GM11168 (cell line): Measurements from ENCODE around the gene DAB2IP.

Experiments used
- in situ Hi-C: fragments of 300-500 bp; cut with MboI; formaldehyde crosslinking; loops from one replicate; pipeline ENCODE4 v1.12.0; 2022; ENCODE audit warnings: low sequenced_read_pairs; ENCODE audit not compliant: unreplicated experiment

The DAB2IP gene

DNA sequence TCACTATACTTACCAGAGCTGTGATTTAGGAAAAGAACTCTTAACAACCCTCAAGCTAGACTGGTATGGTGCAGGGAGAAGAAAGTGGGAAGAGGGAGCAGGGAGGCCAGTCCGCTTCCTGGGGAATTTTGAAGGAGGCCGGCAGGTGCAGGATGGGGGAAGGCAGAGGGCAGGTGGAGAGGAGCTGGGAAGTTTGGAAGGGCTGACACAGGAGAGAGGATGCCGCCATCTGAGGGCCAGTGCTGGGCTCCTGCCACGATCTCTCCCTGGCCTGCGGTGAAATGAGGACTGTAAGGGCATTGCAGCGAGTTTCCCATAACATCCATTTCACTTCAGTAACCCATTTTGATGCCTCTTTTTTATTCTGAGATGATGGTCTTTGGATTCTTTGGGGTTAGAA lies 8.9 kb downstream of the DAB2IP start:
- in situ Hi-C loops = no loop called here

GRCh38 chr9:121660876-121661275 lies 9.4 kb downstream of the DAB2IP start:
- in situ Hi-C loops = no loop called here

- in situ Hi-C loops = no loop called here
Measured at GRCh38 chr9:121661328-121661727, 9.9 kb downstream of the DAB2IP start.

DNA sequence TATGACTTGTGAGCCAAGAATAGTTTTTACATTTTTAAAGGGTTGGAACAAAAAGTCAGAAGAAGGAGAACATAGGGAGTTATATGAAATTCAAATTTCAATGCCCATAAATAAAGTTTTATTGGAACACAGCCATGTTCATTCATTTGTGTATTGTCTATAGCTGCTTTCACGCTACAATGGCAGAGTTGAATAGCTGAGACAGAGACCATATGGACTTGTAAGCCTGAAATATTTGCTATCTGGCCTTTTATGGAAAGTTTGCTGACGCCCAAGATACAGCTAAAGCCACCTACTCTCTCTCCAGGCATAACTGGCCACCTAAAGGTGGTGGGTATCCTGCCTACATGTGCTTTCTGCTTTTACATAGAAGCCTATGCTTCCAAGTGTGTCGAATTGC lies 10.9 kb downstream of the DAB2IP start:
- in situ Hi-C loops = no loop called here

- in situ Hi-C loops = no loop called here
Measured at GRCh38 chr9:121662891-121663580, 11.6 kb downstream of the DAB2IP start.

DNA sequence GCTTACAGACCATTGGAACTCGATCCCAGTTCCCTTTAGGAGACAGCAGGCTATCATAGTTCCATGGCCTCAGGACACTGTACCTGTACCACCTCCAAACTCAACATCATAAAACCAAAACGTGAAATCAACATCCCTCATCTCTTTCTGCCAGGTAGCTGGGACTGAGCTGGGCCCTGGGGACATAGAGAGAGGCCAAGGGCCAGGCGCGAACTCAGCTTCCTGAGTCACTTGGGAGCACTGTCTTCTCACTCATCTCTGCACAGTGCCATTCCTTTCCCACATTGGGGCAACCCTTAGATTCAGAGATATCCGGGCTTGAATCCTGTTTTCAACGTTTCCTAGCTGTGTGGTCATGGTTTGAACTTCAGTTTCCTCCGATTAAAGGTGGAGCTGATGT lies 12.2 kb downstream of the DAB2IP start:
- in situ Hi-C loops = no loop called here

GRCh38 chr9:121666294-121666693 lies 14.9 kb downstream of the DAB2IP start:
- in situ Hi-C loops = no loop called here

DNA sequence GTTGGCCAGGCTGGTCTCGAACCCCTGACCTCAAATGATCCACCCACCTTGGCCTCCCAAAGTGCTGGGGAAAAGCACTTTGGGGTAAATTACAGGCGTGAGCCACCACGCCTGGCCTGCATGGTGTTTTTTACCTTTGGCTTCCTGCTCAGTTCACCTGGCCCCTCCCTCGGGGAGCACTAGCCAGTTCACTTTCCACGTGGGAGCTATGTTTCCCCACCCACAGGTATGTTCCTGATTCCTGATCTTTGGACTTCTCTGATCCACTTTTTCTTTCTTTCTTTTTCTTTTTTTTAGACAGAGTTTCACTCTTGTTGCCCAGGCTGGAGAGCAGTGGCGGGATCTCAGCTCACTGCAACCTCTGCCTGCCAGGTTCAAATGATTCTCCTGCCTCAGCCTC lies 15.8 kb downstream of the DAB2IP start:
- in situ Hi-C loops = no loop called here

- in situ Hi-C loops = no loop called here
Measured at GRCh38 chr9:121667890-121668289, 16.5 kb downstream of the DAB2IP start.

GRCh38 chr9:121670431-121670830 lies 19.0 kb downstream of the DAB2IP start:
- in situ Hi-C loops = no loop called here

DNA sequence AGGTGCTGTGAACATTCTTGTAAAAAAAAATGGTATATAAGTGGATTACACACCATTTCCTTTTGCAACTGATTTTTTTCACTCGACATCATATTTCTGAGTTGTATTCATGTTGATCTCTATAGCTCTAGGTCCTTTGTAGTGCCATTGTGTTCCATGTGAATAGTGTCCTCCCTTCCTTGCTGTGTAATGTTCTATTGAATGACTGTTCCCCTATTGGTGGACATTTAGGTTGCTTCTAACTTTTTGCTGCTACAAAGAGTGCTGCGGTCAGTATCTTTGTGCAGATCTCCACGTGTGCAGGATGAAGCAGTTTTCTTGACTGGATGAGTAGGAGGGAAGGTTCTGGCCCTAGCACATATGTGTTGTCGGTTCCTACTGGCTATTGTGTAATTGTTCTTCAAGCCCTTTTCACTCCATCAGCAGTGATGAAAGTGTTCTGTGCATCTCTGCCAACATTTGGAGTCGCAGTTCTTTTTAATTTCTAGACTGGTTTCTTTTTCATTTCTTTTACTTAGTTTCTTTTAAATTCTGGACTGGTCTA lies 20.2 kb downstream of the DAB2IP start:
- in situ Hi-C loops = no loop called here

- in situ Hi-C loops = no loop called here
Measured at GRCh38 chr9:121672213-121672612, 20.8 kb downstream of the DAB2IP start.

DNA sequence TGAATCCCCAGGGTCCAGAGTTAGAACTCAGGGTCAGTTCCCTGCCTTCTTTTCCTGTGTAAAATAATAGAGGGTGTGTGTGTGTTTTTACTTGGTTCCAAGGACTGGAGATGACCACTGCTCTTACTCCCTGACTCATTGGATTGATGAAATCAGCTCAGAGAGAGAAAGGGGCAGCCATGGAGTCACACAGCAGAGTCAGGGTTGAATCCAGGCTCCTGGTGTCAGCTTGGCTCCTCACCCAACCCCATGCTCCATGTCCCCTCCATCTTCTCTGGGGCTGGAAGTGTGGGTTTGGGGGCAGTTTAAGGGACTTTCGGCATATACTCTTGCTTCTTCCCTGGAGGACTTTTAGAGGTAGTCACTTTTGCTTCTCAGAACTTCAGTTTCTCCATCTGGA lies 21.6 kb downstream of the DAB2IP start:
- in situ Hi-C loops = no loop called here

DNA sequence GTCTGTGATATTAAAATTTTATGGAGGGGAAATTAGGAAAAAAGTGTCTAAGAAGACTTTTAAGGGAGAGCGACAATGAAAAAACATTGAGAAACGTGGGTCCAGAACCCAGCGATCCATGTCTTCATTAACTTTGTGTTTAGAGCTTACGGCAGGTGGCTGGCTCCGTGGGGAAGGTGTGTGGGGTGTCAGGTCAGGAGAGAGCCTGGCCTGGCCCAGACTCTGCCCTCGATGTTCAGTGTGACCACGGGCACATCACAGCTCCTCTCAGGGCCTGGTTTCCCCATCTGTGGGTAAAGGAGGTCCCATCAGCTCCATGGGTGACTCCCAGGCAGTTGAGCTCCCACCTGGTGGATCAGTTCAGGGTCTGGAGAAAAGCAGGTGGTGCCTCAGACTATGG lies 22.1 kb downstream of the DAB2IP start:
- in situ Hi-C loops = no loop called here

GRCh38 chr9:121674017-121674416 lies 22.6 kb downstream of the DAB2IP start:
- in situ Hi-C loops = no loop called here

DNA sequence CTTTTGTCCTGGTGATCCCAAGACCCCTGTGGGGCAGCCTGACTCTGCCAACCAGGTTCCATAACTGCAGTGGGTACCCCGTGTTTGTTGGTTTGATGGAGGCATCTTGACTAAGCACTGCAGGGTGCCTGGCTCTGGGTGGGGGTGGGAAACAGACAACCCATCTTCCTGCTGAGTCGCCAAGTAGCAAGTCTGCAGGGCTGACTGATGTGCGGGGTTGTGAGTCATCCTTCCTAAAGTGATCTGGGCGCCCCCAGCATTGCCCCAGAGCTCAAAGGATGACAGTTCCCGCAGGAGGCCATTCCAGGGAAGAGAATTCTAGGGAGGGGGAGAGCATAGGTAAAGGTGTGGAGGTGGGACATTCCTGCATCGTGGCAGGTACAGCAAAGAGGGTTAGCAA lies 23.5 kb downstream of the DAB2IP start:
- in situ Hi-C loops = no loop called here

DNA sequence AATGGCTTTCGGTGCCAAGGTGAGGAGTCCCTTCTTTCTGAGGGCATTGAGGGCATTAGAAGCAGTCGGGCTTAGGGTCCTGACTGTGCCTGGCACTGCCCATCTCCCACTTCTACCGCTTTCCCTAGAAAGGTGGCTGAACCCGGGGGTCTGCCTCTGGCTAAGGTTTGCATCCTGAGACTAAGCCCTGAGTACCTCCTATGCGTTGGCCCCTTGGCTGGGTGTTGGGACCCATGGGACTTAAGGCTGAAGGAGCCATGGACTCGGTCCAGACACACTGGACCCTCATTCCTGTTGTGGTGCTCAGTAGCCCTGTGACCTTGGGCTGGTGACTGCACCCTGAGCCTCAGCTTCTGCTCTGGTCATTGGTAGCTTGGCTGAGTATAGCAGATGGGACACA lies 23.9 kb downstream of the DAB2IP start:
- in situ Hi-C loops = no loop called here

DNA sequence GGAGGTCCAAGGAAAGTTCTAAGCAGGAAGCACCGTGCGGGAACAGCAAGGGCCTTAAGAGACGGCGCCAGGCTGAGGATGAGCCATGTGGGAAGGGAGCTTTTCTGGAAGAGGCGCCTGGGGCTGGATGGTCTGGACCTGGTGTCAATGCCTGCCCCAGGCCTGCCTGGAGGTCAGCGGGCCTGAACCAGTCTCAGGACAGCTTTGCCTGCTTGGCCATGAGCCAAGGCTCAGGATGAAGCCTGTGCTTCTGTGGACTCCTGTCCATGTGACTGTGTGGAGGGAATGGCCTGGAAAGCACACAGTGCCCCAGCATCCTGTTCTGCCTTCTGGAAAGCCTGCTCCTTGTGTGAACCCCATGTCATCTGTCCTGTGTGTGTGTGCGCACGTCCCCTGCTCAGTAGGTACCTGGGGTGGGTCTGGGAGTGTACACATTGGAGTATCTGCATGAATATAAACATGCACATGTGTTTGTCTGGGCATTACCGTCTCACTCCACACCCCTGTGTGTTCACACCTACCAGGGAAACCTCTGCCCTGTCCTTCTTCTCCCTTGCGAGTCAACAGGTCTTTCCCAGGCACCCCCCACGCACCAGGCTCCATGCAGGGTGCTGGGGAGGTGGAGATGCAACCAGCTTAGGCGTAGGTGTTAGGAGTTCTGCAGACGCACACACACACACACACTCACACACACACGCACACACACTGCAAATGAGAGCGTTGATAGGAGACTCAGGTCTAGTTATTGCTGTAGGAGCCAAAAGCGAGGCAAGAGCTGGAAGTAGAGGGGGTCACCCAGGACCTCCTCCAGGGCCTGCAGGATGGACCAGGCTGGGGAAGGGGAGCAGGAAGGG lies 24.8 kb downstream of the DAB2IP start:
- in situ Hi-C loops = no loop called here

- in situ Hi-C loops = no loop called here
Measured at GRCh38 chr9:121676926-121677325, 25.5 kb downstream of the DAB2IP start.

GRCh38 chr9:121678501-121679022 lies 27.1 kb downstream of the DAB2IP start:
- in situ Hi-C loops = no loop called here

- in situ Hi-C loops = no loop called here
Measured at GRCh38 chr9:121679901-121680635, 28.6 kb downstream of the DAB2IP start.
